B cell (primary cell): Measurements from ENCODE around the gene MLLT10. TPM values are rescaled to one million over a fixed set of nuclear protein-coding genes. Genes with fewer than 3 reads are reported as not detected.

Experiments used
- ATAC-seq: fragments of 200-7000 bp; cut with Tn5 transposase; one replicate; pipeline ENCODE4 v1.10.0; 2021; ENCODE audit warnings: low read depth, mild to moderate bottlenecking, moderate number of reproducible peaks, moderate library complexity
- CTCF ChIA-PET: fragments of 350-600 bp; sonication (Branson Sonifier 250); formaldehyde crosslinking; loops from one replicate; lab custom pipeline; 2021; ENCODE audit warnings: antibody characterized with exemption, inconsistent platforms; lab: Charles Lee
- POLR2A ChIA-PET: fragments of 350-600 bp; sonication (Branson Sonifier 250); formaldehyde crosslinking; loops from one replicate; lab custom pipeline; 2021; ENCODE audit warnings: antibody characterized with exemption; lab: Charles Lee
- DNase-seq: peaks from one replicate; pipeline ENCODE4 v3.0.0; 2013
- H2AFZ ChIP-seq: 2 replicates; pipeline ENCODE4 v1.6.1; 2012; ENCODE audit warnings: mild to moderate bottlenecking, low read depth, low read length; ENCODE audit not compliant: insufficient read depth, poor library complexity, severe bottlenecking
- H3K27ac ChIP-seq, 2 donors: 1 replicate in 1 of 2; 2 replicates in 1 of 2; pipeline ENCODE4 v1.5.1; 2012 to 2013; ENCODE audit warnings: low read length in 2 of 2, mild to moderate bottlenecking in 2 of 2, moderate library complexity in 1 of 2
- H3K27me3 ChIP-seq, 4 experiments: fragments of 200-600 bp in 1 of 4; sonication (generic) in 1 of 4; replicated peaks in 1 of 4; 1 replicate in 2 of 4; 2 replicates in 2 of 4; pipeline versions ENCODE4 v1.6.1 to v1.7.0; 2013 to 2016; ENCODE audit warnings: low read length in 3 of 4, mild to moderate bottlenecking in 2 of 4, mixed read lengths in 1 of 4, moderate library complexity in 1 of 4; ENCODE audit not compliant: insufficient read depth in 4 of 4, control insufficient read depth in 3 of 4; ENCODE audit errors: control extremely low read depth in 1 of 4
- H3K36me3 ChIP-seq, 2 experiments: replicated peaks in 1 of 2; 1 replicate in 1 of 2; 2 replicates in 1 of 2; pipeline versions ENCODE4 v1.6.1 to v1.7.1; 2013; ENCODE audit warnings: low read length in 1 of 2; ENCODE audit not compliant: insufficient read depth in 2 of 2, control insufficient read depth in 1 of 2; ENCODE audit errors: control extremely low read depth in 1 of 2, extremely low read depth in 1 of 2
- H3K4me1 ChIP-seq, 2 donors: fragments of 200-600 bp in 1 of 2; sonication (generic) in 1 of 2; 1 replicate in 1 of 2; 2 replicates in 1 of 2; pipeline versions ENCODE4 v1.5.1 to v1.6.1; 2013 to 2017; ENCODE audit warnings: low read length in 2 of 2; ENCODE audit not compliant: control insufficient read depth in 2 of 2, insufficient read depth in 2 of 2
- H3K4me2 ChIP-seq: replicated peaks from 2 replicates; pipeline ENCODE3; 2012; ENCODE audit warnings: mild to moderate bottlenecking, low read depth, low read length; ENCODE audit not compliant: poor library complexity, severe bottlenecking
- H3K4me3 ChIP-seq, 5 experiments: fragments of 200-600 bp in 1 of 5; sonication (generic) in 1 of 5; 1 replicate in 3 of 5; 2 replicates in 2 of 5; pipeline versions ENCODE4 v1.5.1 to v1.7.0; 2011 to 2016; ENCODE audit warnings: low read length in 4 of 5, mild to moderate bottlenecking in 4 of 5, low read depth in 2 of 5, control low read depth in 1 of 5, moderate library complexity in 1 of 5; ENCODE audit not compliant: insufficient read depth in 1 of 5; ENCODE audit errors: control extremely low read depth in 1 of 5, extremely low read depth in 1 of 5
- H3K79me2 ChIP-seq: fragments of 200-600 bp; sonication (generic); one replicate; pipeline ENCODE4 v1.6.0; 2016; ENCODE audit warnings: low read length; ENCODE audit not compliant: control insufficient read depth, insufficient read depth
- H3K9ac ChIP-seq: fragments of 200-600 bp; sonication (generic); 2 replicates; pipeline ENCODE4 v1.6.1; 2017; ENCODE audit warnings: mild to moderate bottlenecking, low read length, moderate library complexity
- H3K9me3 ChIP-seq, 3 donors: one replicate each; pipeline versions ENCODE4 v1.6.1 to v1.7.1; 2013; ENCODE audit warnings: low read length in 2 of 3; ENCODE audit not compliant: control insufficient read depth in 2 of 3, insufficient read depth in 1 of 3; ENCODE audit errors: control extremely low read depth in 1 of 3
- H4K20me1 ChIP-seq: 2 replicates; pipeline ENCODE4 v1.6.0; 2012; ENCODE audit warnings: mild to moderate bottlenecking, low read length; ENCODE audit not compliant: insufficient read depth, control insufficient read depth, poor library complexity, severe bottlenecking
- H3K27ac Mint-ChIP-seq: one replicate; pipeline ENCODE4 v1.8.0; 2021; ENCODE audit warnings: mixed read lengths
- H3K27me3 Mint-ChIP-seq: one replicate; pipeline ENCODE4 v1.8.0; 2021; ENCODE audit warnings: mixed read lengths
- H3K4me1 Mint-ChIP-seq: one replicate; pipeline ENCODE4 v1.8.0; 2021; ENCODE audit warnings: mixed read lengths
- H3K4me3 Mint-ChIP-seq: one replicate; pipeline ENCODE4 v1.8.0; 2021; ENCODE audit warnings: mixed read lengths
- H3K9me3 Mint-ChIP-seq: one replicate; pipeline ENCODE4 v1.8.0; 2022; ENCODE audit warnings: mixed read lengths; ENCODE audit not compliant: insufficient read depth
- EZH2 ChIP-seq: IDR thresholded peaks from 2 replicates; pipeline ENCODE4 v1.6.1; 2012; ENCODE audit warnings: borderline replicate concordance, low read depth, mild to moderate bottlenecking, moderate library complexity, low read length; ENCODE audit not compliant: insufficient read depth, poor library complexity, severe bottlenecking
- WGBS: methylation state at CpG from one replicate; pipeline ENCODE4 v1.1.5; 2013; ENCODE audit warnings: missing lambda C conversion rate; ENCODE audit not compliant: insufficient coverage; 5-methylcytosine and 5-hydroxymethylcytosine counted together
- intact Hi-C: fragments of 100-400 bp; cut with micrococcal nuclease; formaldehyde crosslinking; loops from one replicate; pipeline ENCODE4 v1.10.0; 2022
- polyA plus RNA-seq: library from polyadenylated mRNA; depleted of rRNA; stranded (reverse); fragments of >200 nt; gene quantifications from 2 replicates; pipeline ENCODE4 v1.2.3, GENCODE V29; 2012
- total RNA-seq, 2 donors: library from RNA; stranded (reverse); fragments of 120-200 nt in 1 of 2; gene quantifications; 1 replicate in 1 of 2; 2 replicates in 1 of 2; pipeline versions ENCODE4 v1.2.3 to v1.2.4, GENCODE V29; 2013 to 2022
- TF ChIP-seq, protein P1 (sequence below): fragments of 200-600 bp; IDR thresholded peaks from one replicate; pipeline ENCODE4 v1.8.0; 2022; ENCODE audit warnings: antibody characterized with exemption, mild to moderate bottlenecking

The MLLT10 gene
- total and polyA plus RNA-seq, 2 donors (not counting 1 experiment from before 2014, with no cell fraction given): 21.7 to 70.5 TPM

- peaks cover 41 to 45% of the 10 kb centered on the region in 2 donors for H3K4me1 ChIP-seq
- peaks cover 0 to 87% (median 77%) of the 10 kb centered on the region in 4 experiments for H3K27me3 ChIP-seq
- no peaks in the 10 kb centered on the region for H3K9me3 Mint-ChIP-seq
- H2AFZ ChIP-seq: no peak overlapping the region
- H3K27ac ChIP-seq: no peak overlapping the region
- ChIA-PET POLR2A (interaction anchor here (0.7 to 0.8 kb wide), 2 partner anchors 17 to 1486 kb away, joined by 5 to 10 read pairs; no protein-coding TSS in a partner anchor), CTCF (interaction anchor here (0.7 to 1.4 kb wide), 2 partner anchors 19 to 142 kb away, joined by 3 to 7 read pairs; no protein-coding TSS in a partner anchor)
- H3K4me2 ChIP-seq: no peak overlapping the region
- DNase-seq: no peak
- H3K36me3 ChIP-seq: no peaks in the 10 kb centered on the region
- 78% methylated on average over 1 of the region's 10 CpGs for WGBS
- H3K9ac ChIP-seq: no peak overlapping the region
- H3K27me3 Mint-ChIP-seq: peaks cover 76% of the 10 kb centered on the region
- H3K79me2 ChIP-seq: no peaks in the 10 kb centered on the region
- TF ChIP-seq EZH2: no peak
- TF ChIP-seq, protein P1, sequence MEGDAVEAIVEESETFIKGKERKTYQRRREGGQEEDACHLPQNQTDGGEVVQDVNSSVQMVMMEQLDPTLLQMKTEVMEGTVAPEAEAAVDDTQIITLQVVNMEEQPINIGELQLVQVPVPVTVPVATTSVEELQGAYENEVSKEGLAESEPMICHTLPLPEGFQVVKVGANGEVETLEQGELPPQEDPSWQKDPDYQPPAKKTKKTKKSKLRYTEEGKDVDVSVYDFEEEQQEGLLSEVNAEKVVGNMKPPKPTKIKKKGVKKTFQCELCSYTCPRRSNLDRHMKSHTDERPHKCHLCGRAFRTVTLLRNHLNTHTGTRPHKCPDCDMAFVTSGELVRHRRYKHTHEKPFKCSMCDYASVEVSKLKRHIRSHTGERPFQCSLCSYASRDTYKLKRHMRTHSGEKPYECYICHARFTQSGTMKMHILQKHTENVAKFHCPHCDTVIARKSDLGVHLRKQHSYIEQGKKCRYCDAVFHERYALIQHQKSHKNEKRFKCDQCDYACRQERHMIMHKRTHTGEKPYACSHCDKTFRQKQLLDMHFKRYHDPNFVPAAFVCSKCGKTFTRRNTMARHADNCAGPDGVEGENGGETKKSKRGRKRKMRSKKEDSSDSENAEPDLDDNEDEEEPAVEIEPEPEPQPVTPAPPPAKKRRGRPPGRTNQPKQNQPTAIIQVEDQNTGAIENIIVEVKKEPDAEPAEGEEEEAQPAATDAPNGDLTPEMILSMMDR: no peak
- H3K4me3 ChIP-seq: no peak overlapping the region
- no peak for ATAC-seq
- peaks cover 12% of the 10 kb centered on the region for H4K20me1 ChIP-seq
- intact Hi-C loops: no loop called here
- H3K9me3 ChIP-seq: peaks cover 0 to 9% (median 0%) of the 10 kb centered on the region in 3 donors
- H3K4me1 Mint-ChIP-seq: peaks cover 31% of the 10 kb centered on the region
- no peak overlapping the region for H3K27ac Mint-ChIP-seq
- no peak overlapping the region for H3K4me3 Mint-ChIP-seq
Measured at GRCh38 chr10:21514818-21515351, 19.1 kb upstream of the MLLT10 start.
